ENCODE measurements around the gene RNF144B. TPM values are rescaled to one million over a fixed set of nuclear protein-coding genes. Genes with fewer than 3 reads are reported as not detected.

RNF144B gene
- total and polyA plus RNA-seq, 7 donors: 6.0 to 94.9 (median 34.5) TPM

DNA sequence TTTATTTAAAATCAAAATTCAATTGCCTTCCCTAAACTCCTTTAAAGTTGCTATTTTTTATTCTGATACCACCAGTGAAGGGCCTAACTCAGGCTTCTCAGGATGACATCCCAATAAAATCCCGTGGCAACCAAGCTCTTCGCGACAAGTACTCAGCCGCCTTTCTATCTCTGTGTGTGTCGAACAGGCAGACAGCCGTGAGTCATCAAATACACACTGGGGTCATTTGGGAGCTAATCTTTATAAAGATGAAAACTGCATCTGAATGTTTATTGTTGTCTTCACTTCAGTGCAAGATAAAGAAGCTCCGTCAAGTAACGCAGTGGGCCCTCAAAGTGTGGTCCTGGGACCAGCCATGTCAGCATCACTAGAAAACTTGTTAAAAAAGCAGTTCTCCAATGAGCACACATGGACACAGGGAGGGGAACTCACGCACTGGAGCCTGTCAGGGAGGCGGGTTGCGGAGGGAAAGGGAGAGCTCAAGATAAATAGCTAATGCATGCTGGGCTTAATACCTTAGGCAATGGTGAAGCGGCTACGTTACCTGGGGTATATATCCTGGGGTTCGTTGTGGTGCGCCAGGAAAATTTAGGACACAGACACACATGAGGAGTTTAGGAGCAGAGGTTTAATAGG, 119.3 kb downstream of the RNF144B start:
- Histone ChIP-seq H3K9me3 (no peaks in the 10 kb centered on the region), H3K4me1 (peaks cover 3% of the 10 kb centered on the region), H3K36me3 (ENCODE audit: insufficient read depth in 1 of 2, low read depth in 1 of 2) (no peaks in the 10 kb centered on the region), H3K27me3 (ENCODE audit: insufficient read depth in 3 of 3, low read length in 2 of 3) (no peaks in the 10 kb centered on the region), H3K27ac (no peak overlapping the region), H3K4me3 (no peak overlapping the region)
- DNase-seq (no peak), ATAC-seq (no peak)
- no peak for TF ChIP-seq CTCF (IDR thresholded peaks at IDR 0.05)
- intact Hi-C loops (cut with DNase I): loop anchor here in 1 of 2 donors (10.0 kb wide), 1 partner anchor 72 kb away; no protein-coding TSS in a partner anchor
- 88 to 92% (median 90%) methylated on average over 15 of the region's 15 CpGs for WGBS, 3 donors

DNA sequence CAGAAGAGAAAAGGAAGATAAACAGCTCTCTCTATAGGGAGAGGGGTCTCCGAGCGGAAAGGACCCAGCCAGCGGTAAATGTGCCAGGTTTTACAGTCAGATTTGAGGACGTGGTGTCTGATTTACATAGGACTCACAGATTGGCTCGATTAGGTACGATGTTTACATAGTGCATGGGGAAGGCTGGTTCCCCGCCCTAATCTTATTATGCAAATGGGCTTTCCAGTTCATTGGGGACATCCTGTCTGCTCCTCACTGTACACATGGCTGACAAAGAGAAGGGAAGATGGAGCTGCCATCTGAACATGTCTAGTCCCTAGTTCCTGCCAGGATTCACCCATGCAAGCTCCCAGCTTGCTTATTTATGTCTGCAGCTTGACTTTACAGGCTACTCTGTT, 119.9 kb downstream of the RNF144B start:
- TF ChIP-seq CTCF (IDR thresholded peaks at IDR 0.05): no peak
- 83 to 91% (median 84%) methylated on average over 7 of the region's 7 CpGs for whole genome bisulfite sequencing, 3 donors

DNA sequence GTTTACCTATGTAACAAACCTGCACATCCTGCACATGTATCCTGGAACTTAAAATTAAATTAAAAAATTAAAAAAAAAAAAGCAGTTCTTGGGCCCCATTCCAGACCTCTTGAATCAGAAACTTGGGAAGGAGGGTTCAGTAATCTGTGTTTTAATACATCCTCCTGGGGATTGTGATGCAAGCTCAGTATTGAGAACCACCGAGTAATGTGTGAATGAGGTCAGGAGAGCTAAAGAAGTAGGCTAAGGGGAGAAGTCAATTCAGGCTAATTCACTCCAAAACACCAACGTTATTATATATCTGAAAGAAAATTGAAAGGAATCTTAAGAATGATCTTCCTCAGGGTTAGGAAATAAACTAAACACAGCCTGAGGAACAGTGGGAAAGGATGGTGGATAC, 120.4 kb downstream of the RNF144B start:
- intact Hi-C loops (cut with DNase I): loop anchor here in 1 of 2 donors (10.0 kb wide), 1 partner anchor 73 kb away; no protein-coding TSS in a partner anchor

More for the DNA sequence above, 119.9 kb downstream of the RNF144B start:
- Histone ChIP-seq H3K27ac (no peak overlapping the region), H3K9me3 (no peaks in the 10 kb centered on the region), H3K4me3 (no peak overlapping the region), H3K36me3 (ENCODE audit: insufficient read depth in 1 of 2, low read depth in 1 of 2) (no peaks in the 10 kb centered on the region), H3K27me3 (ENCODE audit: insufficient read depth in 3 of 3, low read length in 2 of 3) (no peaks in the 10 kb centered on the region), H3K4me1 (peaks cover 3% of the 10 kb centered on the region)
- intact Hi-C loops (cut with DNase I): loop anchor here in 1 of 2 donors (10.0 kb wide), 1 partner anchor 72 kb away; no protein-coding TSS in a partner anchor
- no peak for ATAC-seq
- no peak for DNase-seq

GRCh38 chr6:18509871-18510643, 122.9 kb downstream of the RNF144B start:
- 72 to 78% (median 78%) methylated on average over 3 of the region's 3 CpGs for WGBS, 3 donors
- intact Hi-C loops (cut with DNase I): loop anchor here in 1 of 2 donors (10.0 kb wide), 1 partner anchor 75 kb away; no protein-coding TSS in a partner anchor

More for the DNA sequence above, 120.4 kb downstream of the RNF144B start:
- TF ChIP-seq CTCF (IDR thresholded peaks at IDR 0.05): no peak
- H3K27ac ChIP-seq: no peak overlapping the region
- 41 to 53% (median 47%) methylated on average over 2 of the region's 2 CpGs for WGBS, 3 donors
- peaks cover 3% of the 10 kb centered on the region for H3K4me1 ChIP-seq
- no peak overlapping the region for H3K4me3 ChIP-seq
- H3K9me3 ChIP-seq: no peaks in the 10 kb centered on the region
- DNase-seq: no peak
- no peaks in the 10 kb centered on the region for H3K27me3 ChIP-seq (ENCODE audit: insufficient read depth in 3 of 3, low read length in 2 of 3)
- no peak for ATAC-seq
- no peaks in the 10 kb centered on the region for H3K36me3 ChIP-seq (ENCODE audit: insufficient read depth in 1 of 2, low read depth in 1 of 2)

More at GRCh38 chr6:18509871-18510643, 122.9 kb downstream of the RNF144B start:
- Histone ChIP-seq H3K27ac (no peak overlapping the region), H3K4me1 (no peaks in the 10 kb centered on the region), H3K9me3 (no peaks in the 10 kb centered on the region), H3K27me3 (ENCODE audit: insufficient read depth in 3 of 3, low read length in 2 of 3) (no peaks in the 10 kb centered on the region), H3K4me3 (no peak overlapping the region), H3K36me3 (ENCODE audit: insufficient read depth in 1 of 2, low read depth in 1 of 2) (no peaks in the 10 kb centered on the region)
- ATAC-seq (no peak), DNase-seq (no peak)
- no peak for TF ChIP-seq CTCF (IDR thresholded peaks at IDR 0.05)

Data from psoas muscle (tissue), 8 donors.